ENCODE measurements around the gene EFCC1.

DNA sequence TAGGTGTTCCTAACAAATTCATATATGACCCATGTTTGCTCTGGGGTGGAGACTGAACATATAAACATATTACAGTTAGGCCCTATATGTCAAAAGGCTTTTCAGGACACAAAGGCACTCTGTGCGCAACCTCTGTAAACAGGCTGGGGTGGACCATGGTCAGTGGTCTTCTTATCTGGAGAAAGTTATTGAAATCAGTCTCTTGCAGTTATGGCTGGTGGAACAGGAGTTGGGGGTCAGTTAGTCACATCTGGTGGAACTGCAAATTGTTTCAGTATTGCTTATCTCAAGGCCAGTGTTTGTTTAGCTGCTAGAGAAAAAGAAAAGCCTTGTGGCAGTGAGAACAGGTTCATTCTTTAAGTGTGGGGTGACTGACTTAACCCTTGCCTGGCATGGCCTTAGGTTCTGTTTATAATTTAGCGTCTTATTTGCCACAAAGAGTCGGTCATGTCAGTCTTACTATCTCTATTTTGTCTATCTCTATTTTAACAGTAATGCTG is 53.6 kb downstream of the EFCC1 start:
- TF ChIP-seq, protein P1, sequence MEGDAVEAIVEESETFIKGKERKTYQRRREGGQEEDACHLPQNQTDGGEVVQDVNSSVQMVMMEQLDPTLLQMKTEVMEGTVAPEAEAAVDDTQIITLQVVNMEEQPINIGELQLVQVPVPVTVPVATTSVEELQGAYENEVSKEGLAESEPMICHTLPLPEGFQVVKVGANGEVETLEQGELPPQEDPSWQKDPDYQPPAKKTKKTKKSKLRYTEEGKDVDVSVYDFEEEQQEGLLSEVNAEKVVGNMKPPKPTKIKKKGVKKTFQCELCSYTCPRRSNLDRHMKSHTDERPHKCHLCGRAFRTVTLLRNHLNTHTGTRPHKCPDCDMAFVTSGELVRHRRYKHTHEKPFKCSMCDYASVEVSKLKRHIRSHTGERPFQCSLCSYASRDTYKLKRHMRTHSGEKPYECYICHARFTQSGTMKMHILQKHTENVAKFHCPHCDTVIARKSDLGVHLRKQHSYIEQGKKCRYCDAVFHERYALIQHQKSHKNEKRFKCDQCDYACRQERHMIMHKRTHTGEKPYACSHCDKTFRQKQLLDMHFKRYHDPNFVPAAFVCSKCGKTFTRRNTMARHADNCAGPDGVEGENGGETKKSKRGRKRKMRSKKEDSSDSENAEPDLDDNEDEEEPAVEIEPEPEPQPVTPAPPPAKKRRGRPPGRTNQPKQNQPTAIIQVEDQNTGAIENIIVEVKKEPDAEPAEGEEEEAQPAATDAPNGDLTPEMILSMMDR (IDR thresholded peaks at IDR 0.05), result no peak
- TF ChIP-seq POLR2AphosphoS2 (conservative IDR thresholded peaks at IDR 0.05; ENCODE audit: low read length), result no peak
- no peak for TF ChIP-seq POLR2A (IDR thresholded peaks at IDR 0.05; ENCODE audit: low read length)
- TF ChIP-seq, protein P2, sequence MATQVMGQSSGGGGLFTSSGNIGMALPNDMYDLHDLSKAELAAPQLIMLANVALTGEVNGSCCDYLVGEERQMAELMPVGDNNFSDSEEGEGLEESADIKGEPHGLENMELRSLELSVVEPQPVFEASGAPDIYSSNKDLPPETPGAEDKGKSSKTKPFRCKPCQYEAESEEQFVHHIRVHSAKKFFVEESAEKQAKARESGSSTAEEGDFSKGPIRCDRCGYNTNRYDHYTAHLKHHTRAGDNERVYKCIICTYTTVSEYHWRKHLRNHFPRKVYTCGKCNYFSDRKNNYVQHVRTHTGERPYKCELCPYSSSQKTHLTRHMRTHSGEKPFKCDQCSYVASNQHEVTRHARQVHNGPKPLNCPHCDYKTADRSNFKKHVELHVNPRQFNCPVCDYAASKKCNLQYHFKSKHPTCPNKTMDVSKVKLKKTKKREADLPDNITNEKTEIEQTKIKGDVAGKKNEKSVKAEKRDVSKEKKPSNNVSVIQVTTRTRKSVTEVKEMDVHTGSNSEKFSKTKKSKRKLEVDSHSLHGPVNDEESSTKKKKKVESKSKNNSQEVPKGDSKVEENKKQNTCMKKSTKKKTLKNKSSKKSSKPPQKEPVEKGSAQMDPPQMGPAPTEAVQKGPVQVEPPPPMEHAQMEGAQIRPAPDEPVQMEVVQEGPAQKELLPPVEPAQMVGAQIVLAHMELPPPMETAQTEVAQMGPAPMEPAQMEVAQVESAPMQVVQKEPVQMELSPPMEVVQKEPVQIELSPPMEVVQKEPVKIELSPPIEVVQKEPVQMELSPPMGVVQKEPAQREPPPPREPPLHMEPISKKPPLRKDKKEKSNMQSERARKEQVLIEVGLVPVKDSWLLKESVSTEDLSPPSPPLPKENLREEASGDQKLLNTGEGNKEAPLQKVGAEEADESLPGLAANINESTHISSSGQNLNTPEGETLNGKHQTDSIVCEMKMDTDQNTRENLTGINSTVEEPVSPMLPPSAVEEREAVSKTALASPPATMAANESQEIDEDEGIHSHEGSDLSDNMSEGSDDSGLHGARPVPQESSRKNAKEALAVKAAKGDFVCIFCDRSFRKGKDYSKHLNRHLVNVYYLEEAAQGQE (IDR thresholded peaks at IDR 0.05), result no peak
- no peak for TF ChIP-seq JUN (IDR thresholded peaks at IDR 0.05)
- TF ChIP-seq TP53 (CRISPR knock-in tag; IDR thresholded peaks at IDR 0.05), result no peak
- no peak for TF ChIP-seq BCL3 (IDR thresholded peaks at IDR 0.05)
- no peak for TF ChIP-seq RCOR1 (IDR thresholded peaks at IDR 0.05; ENCODE audit: low read depth, low read length)
- no peak for TF ChIP-seq NR3C1 (IDR thresholded peaks at IDR 0.05)
- no peak for TF ChIP-seq RAD21 (conservative IDR thresholded peaks at IDR 0.05 in 1 of 2, IDR thresholded peaks at IDR 0.05 in 1 of 2)
- no peak for TF ChIP-seq SMC3 (IDR thresholded peaks at IDR 0.05)
- no peak for TF ChIP-seq CEBPB (IDR thresholded peaks at IDR 0.05)
- no peak for TF ChIP-seq GATA3 (IDR thresholded peaks at IDR 0.05; ENCODE audit: borderline replicate concordance)
- no peak for TF ChIP-seq NFE2L2 (conservative IDR thresholded peaks at IDR 0.05; ENCODE audit: low read length)
